HepG2 (cell line): ENCODE results near the gene NKD1.

Experiments used
- CTCF ChIP-seq: sonication (generic); formaldehyde crosslinking; IDR thresholded peaks from 2 replicates; pipeline ENCODE4 v1.5.0; 2020; ENCODE audit warnings: mild to moderate bottlenecking, missing genetic modification reagents, moderate library complexity
- FOXA1 ChIP-seq, 2 experiments: fragments of 450-650 bp in 1 of 2; sonication (generic) in 1 of 2; formaldehyde crosslinking in 1 of 2; IDR thresholded peaks; 2 replicates each; pipeline versions ENCODE4 v1.4.0 to v1.6.1; 2016 to 2020; ENCODE audit warnings: missing genetic modification reagents in 1 of 2
- FOXJ3 ChIP-seq: sonication (generic); formaldehyde crosslinking; IDR thresholded peaks from 2 replicates; pipeline ENCODE4 v1.4.0; 2020; ENCODE audit warnings: missing genetic modification reagents, mild to moderate bottlenecking, borderline replicate concordance
- GABPB1 ChIP-seq: IDR thresholded peaks from 2 replicates; pipeline ENCODE4 v1.6.1; 2016; ENCODE audit warnings: mild to moderate bottlenecking, missing genetic modification reagents, moderate library complexity, missing compliant biosample characterization
- HDAC6 ChIP-seq: fragments of 200-600 bp; sonication (generic); IDR thresholded peaks from 2 replicates; pipeline ENCODE4 v1.7.0; 2017; ENCODE audit warnings: mild to moderate bottlenecking, antibody characterized with exemption, low read length, low read depth
- JDP2 ChIP-seq: sonication (generic); formaldehyde crosslinking; IDR thresholded peaks from 2 replicates; pipeline ENCODE4 v1.8.1; 2022; ENCODE audit warnings: missing genetic modification reagents, borderline replicate concordance
- MAFK ChIP-seq, 2 experiments: IDR thresholded peaks in 1 of 2; conservative IDR thresholded peaks in 1 of 2; 2 replicates each; pipeline ENCODE4 v1.6.1; 2011; ENCODE audit warnings: improper control_type of control experiment in 2 of 2, low read length in 2 of 2
- SKI ChIP-seq: fragments of 450-650 bp; IDR thresholded peaks from one replicate; pipeline ENCODE4 v1.6.1; 2018; ENCODE audit warnings: mild to moderate bottlenecking; ENCODE audit not compliant: partially characterized antibody
- TCF7L2 ChIP-seq: IDR thresholded peaks from 2 replicates; pipeline ENCODE4 v1.6.1; 2011; ENCODE audit warnings: mild to moderate bottlenecking, low read depth, low read length, moderate library complexity
- ZBTB33 ChIP-seq: sonication (generic); formaldehyde crosslinking; IDR thresholded peaks from 2 replicates; pipeline ENCODE4 v1.4.0; 2020; ENCODE audit warnings: missing genetic modification reagents
- ZNF253 ChIP-seq: sonication (generic); formaldehyde crosslinking; IDR thresholded peaks from 2 replicates; pipeline ENCODE4 v1.8.0; 2022; ENCODE audit warnings: mild to moderate bottlenecking, missing genetic modification reagents, borderline replicate concordance
- TF ChIP-seq, protein P1 (sequence below): sonication (generic); formaldehyde crosslinking; IDR thresholded peaks from 2 replicates; pipeline ENCODE4 v1.4.0; 2020; ENCODE audit warnings: missing genetic modification reagents

GRCh38 chr16:50640919-50641817 is 93.0 kb downstream of the NKD1 start:
- TF ChIP-seq, protein P1, sequence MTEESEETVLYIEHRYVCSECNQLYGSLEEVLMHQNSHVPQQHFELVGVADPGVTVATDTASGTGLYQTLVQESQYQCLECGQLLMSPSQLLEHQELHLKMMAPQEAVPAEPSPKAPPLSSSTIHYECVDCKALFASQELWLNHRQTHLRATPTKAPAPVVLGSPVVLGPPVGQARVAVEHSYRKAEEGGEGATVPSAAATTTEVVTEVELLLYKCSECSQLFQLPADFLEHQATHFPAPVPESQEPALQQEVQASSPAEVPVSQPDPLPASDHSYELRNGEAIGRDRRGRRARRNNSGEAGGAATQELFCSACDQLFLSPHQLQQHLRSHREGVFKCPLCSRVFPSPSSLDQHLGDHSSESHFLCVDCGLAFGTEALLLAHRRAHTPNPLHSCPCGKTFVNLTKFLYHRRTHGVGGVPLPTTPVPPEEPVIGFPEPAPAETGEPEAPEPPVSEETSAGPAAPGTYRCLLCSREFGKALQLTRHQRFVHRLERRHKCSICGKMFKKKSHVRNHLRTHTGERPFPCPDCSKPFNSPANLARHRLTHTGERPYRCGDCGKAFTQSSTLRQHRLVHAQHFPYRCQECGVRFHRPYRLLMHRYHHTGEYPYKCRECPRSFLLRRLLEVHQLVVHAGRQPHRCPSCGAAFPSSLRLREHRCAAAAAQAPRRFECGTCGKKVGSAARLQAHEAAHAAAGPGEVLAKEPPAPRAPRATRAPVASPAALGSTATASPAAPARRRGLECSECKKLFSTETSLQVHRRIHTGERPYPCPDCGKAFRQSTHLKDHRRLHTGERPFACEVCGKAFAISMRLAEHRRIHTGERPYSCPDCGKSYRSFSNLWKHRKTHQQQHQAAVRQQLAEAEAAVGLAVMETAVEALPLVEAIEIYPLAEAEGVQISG (CRISPR knock-in tag) = no peak; the same call in 1 of the 2 replicates
- no peak for TF ChIP-seq JDP2 (CRISPR knock-in tag)
- TF ChIP-seq SKI = no peak
- no peak for TF ChIP-seq ZBTB33
- TF ChIP-seq HDAC6 = no peak
- no peak for TF ChIP-seq ZNF253 (CRISPR knock-in tag)
- TF ChIP-seq MAFK (conservative IDR thresholded peaks at IDR 0.05 in 1 of 2, IDR thresholded peaks at IDR 0.05 in 1 of 2; ENCODE audit: low read length in 2 of 2) = no peak
- no peak for TF ChIP-seq CTCF (CRISPR knock-in tag)
- no peak for TF ChIP-seq FOXA1 (IDR thresholded peaks at IDR 0.05)
- no peak for TF ChIP-seq FOXA1 (CRISPR knock-in tag; IDR thresholded peaks at IDR 0.05)
- no peak for TF ChIP-seq TCF7L2
- no peak for TF ChIP-seq GABPB1 (CRISPR knock-in tag)
- no peak for TF ChIP-seq FOXJ3 (CRISPR knock-in tag)
